Stimulated activated CD4-positive, alpha-beta T cell treated with anti-CD3 and anti-CD28 coated beads, Interleukin-4, amount 100 ng/mL, for 1 hour (primary cell): ENCODE results near the gene CFAP251.

Experiments
- DNase-seq: peaks from one replicate; pipeline ENCODE4 v3.0.0-alpha.2; 2020

CFAP251 gene

GRCh38 chr12:122006186-122006926, 88.0 kb downstream of the CFAP251 start:
- no peak for DNase-seq

GRCh38 chr12:122009741-122010140, 91.3 kb downstream of the CFAP251 start:
- no peak for DNase-seq

- DNase-seq = no peak
These were observed 93.8 kb downstream of the CFAP251 start for GRCh38 chr12:122012184-122012583.

GRCh38 chr12:122013136-122013535, 94.7 kb downstream of the CFAP251 start:
- DNase-seq = no peak

GRCh38 chr12:122013791-122014590, 95.6 kb downstream of the CFAP251 start:
- DNase-seq = no peak

GRCh38 chr12:122014781-122015180, 96.4 kb downstream of the CFAP251 start:
- DNase-seq = no peak

- DNase-seq = no peak
These were observed 100.1 kb downstream of the CFAP251 start for GRCh38 chr12:122018457-122018856.

GRCh38 chr12:122018937-122019336, 100.5 kb downstream of the CFAP251 start:
- no peak for DNase-seq

GRCh38 chr12:122020795-122021192, 102.4 kb downstream of the CFAP251 start:
- no peak for DNase-seq

- peak; percentile 25 for DNase-seq
These were observed 102.9 kb downstream of the CFAP251 start for GRCh38 chr12:122021193-122021821.

- DNase-seq = peak; percentile 62
These were observed 103.5 kb downstream of the CFAP251 start, which contains the start of gene BCL7A for GRCh38 chr12:122021822-122022392. BCL7A (plus strand) TSS chr12:122021884; CDS start chr12:122022092, 208 bp downstream.

GRCh38 chr12:122022393-122023338, 104.3 kb downstream of the CFAP251 start:
- peak; percentile 47 for DNase-seq

GRCh38 chr12:122023339-122024131, 105.1 kb downstream of the CFAP251 start:
- peak; percentile 13 for DNase-seq

GRCh38 chr12:122024132-122024785, 105.9 kb downstream of the CFAP251 start:
- no peak for DNase-seq

- DNase-seq = no peak
These were observed 108.4 kb downstream of the CFAP251 start for GRCh38 chr12:122026706-122027333.

GRCh38 chr12:122028165-122028904, 109.9 kb downstream of the CFAP251 start:
- no peak for DNase-seq

GRCh38 chr12:122028905-122029560, 110.6 kb downstream of the CFAP251 start:
- DNase-seq = no peak

- DNase-seq = no peak
These were observed 111.4 kb downstream of the CFAP251 start for GRCh38 chr12:122029620-122030423.
